ENCODE measurements around the gene SPACDR. TPM values are rescaled to one million over a fixed set of nuclear protein-coding genes. Genes with fewer than 3 reads are reported as not detected.
"Not testable (repeated sequence)": the region's sequence is repeated elsewhere in the genome, so short reads cannot be mapped to it uniquely, and the experiment has no call there.

Gene SPACDR
- total RNA-seq, 1 donor from 2014 or later, result not detected

- Mint-ChIP-seq H3K4me1 (peaks cover 16% of the 10 kb centered on the region), H3K4me3 (peak overlapping the region; percentile 27), H3K27ac (peak overlapping the region; percentile 72), H3K36me3 (no peaks in the 10 kb centered on the region), H3K9me3 (no peaks in the 10 kb centered on the region), H3K27me3 (ENCODE audit: insufficient read depth, low read depth) (peaks cover 2% of the 10 kb centered on the region)
- no peaks in the 10 kb centered on the region for H3K9me3 ChIP-seq (ENCODE audit: low read depth)
- DNase-seq (ENCODE audit: low spot score), result no peak
- no peak overlapping the region for H3K9ac ChIP-seq
- H3K27me3 ChIP-seq, result no peaks in the 10 kb centered on the region
- H3K4me3 ChIP-seq, result no peak overlapping the region
- no peaks in the 10 kb centered on the region for H3K79me2 ChIP-seq (ENCODE audit: low read depth)
- H3K36me3 ChIP-seq, result no peaks in the 10 kb centered on the region
- H3F3A ChIP-seq (ENCODE audit: low read depth), result no peaks in the 10 kb centered on the region
- H2AFZ ChIP-seq (replicated peaks), result no peak overlapping the region
- no peaks in the 10 kb centered on the region for H4K20me1 ChIP-seq (ENCODE audit: low read depth)
- H3K4me2 ChIP-seq, result no peak overlapping the region
- H3K4me1 ChIP-seq, result no peaks in the 10 kb centered on the region
- H3K27ac ChIP-seq, result no peak overlapping the region
- TF ChIP-seq EZH2 (IDR thresholded peaks at IDR 0.05), result no peak
- no peak for TF ChIP-seq EZH2phosphoT487 (IDR thresholded peaks at IDR 0.05)
- TF ChIP-seq CTCF (IDR thresholded peaks at IDR 0.05), result no peak
These were observed 14.8 kb downstream of the SPACDR start for GRCh38 chr7:100449190-100449795.

- H3K4me3 ChIP-seq; H2AFZ ChIP-seq (replicated peaks); H3K36me3 ChIP-seq; H3K9ac ChIP-seq; H3K9me3 ChIP-seq (ENCODE audit: low read depth); H3K4me1 ChIP-seq; H3K9me3 Mint-ChIP-seq; H3K27me3 Mint-ChIP-seq (ENCODE audit: insufficient read depth, low read depth); H3K79me2 ChIP-seq (ENCODE audit: low read depth); H3F3A ChIP-seq (ENCODE audit: low read depth); H3K36me3 Mint-ChIP-seq; H3K27me3 ChIP-seq; H3K4me3 Mint-ChIP-seq; H3K27ac ChIP-seq; DNase-seq (ENCODE audit: low spot score); H3K27ac Mint-ChIP-seq; H4K20me1 ChIP-seq (ENCODE audit: low read depth); H3K4me2 ChIP-seq: not testable (repeated sequence)
- H3K4me1 Mint-ChIP-seq, result peaks cover 26% of the 10 kb centered on the region
These were observed 16.7 kb downstream of the SPACDR start for GRCh38 chr7:100447363-100447762.

GRCh38 chr7:100446040-100446439 is 18.0 kb downstream of the SPACDR start:
- H3K27me3 ChIP-seq, result no peaks in the 10 kb centered on the region
- no peak for DNase-seq (ENCODE audit: low spot score)
- no peak overlapping the region for H3K27ac ChIP-seq
- Mint-ChIP-seq H3K27ac (peak overlapping the region; percentile 98), H3K36me3 (peaks cover 2% of the 10 kb centered on the region), H3K27me3 (ENCODE audit: insufficient read depth, low read depth) (peaks cover 2% of the 10 kb centered on the region), H3K4me3 (peak overlapping the region; percentile 68), H3K4me1 (peaks cover 28% of the 10 kb centered on the region), H3K9me3 (no peaks in the 10 kb centered on the region)
- H3F3A ChIP-seq (ENCODE audit: low read depth), result no peaks in the 10 kb centered on the region
- TF ChIP-seq EZH2phosphoT487 (IDR thresholded peaks at IDR 0.05), result no peak
- no peak for TF ChIP-seq EZH2 (IDR thresholded peaks at IDR 0.05)
- no peak for TF ChIP-seq CTCF (IDR thresholded peaks at IDR 0.05)
- no peaks in the 10 kb centered on the region for H3K79me2 ChIP-seq (ENCODE audit: low read depth)
- H3K4me1 ChIP-seq, result no peaks in the 10 kb centered on the region
- no peaks in the 10 kb centered on the region for H4K20me1 ChIP-seq (ENCODE audit: low read depth)
- H2AFZ ChIP-seq (replicated peaks), result no peak overlapping the region
- H3K4me2 ChIP-seq, result no peak overlapping the region
- no peak overlapping the region for H3K9ac ChIP-seq
- no peaks in the 10 kb centered on the region for H3K9me3 ChIP-seq (ENCODE audit: low read depth)
- no peaks in the 10 kb centered on the region for H3K36me3 ChIP-seq
- no peak overlapping the region for H3K4me3 ChIP-seq

Measured in neural progenitor cell (in vitro differentiated cells).